ENCODE results near the gene SORBS1. TPM values are rescaled to one million over a fixed set of nuclear protein-coding genes. Genes with fewer than 3 reads are reported as not detected.

Gene SORBS1
- total and polyA plus RNA-seq, 9 of the 15 experiments (the other 6 are each of a cell fraction or from before 2014, with no cell fraction given) = 2.0 to 13.3 (median 6.5) TPM

- Histone ChIP-seq H3K9me1 (ENCODE audit: control insufficient read depth, insufficient read depth, low read length) (no peaks in the 10 kb centered on the region), H3K79me2 (ENCODE audit: control insufficient read depth, insufficient read depth, low read length) (no peaks in the 10 kb centered on the region), H3K4me2 (ENCODE audit: insufficient read depth, low read length) (no peak overlapping the region), H2AFZ (ENCODE audit: low read depth, low read length) (no peak overlapping the region), H3K9me3 (replicated peaks; ENCODE audit: control insufficient read depth, insufficient read depth, low read depth, low read length) (no peaks in the 10 kb centered on the region), H3K27ac (ENCODE audit: extremely low read depth, low read depth, low read length) (no peak overlapping the region), H3K36me3 (ENCODE audit: control insufficient read depth, insufficient read depth, low read length) (no peaks in the 10 kb centered on the region), H4K20me1 (replicated peaks; ENCODE audit: control insufficient read depth, insufficient read depth, low read length) (no peaks in the 10 kb centered on the region), H3K9ac (ENCODE audit: insufficient read depth in 1 of 2, low read depth in 2 of 2, low read length in 2 of 2) (no peak overlapping the region), H3K27me3 (ENCODE audit: control insufficient read depth in 2 of 2, insufficient read depth in 2 of 2, low read length in 2 of 2) (no peaks in the 10 kb centered on the region), H3K4me1 (replicated peaks in 1 of 2; ENCODE audit: control insufficient read depth in 2 of 2, insufficient read depth in 2 of 2, low read length in 2 of 2) (peaks cover 3 to 12% of the 10 kb centered on the region in 2 experiments; a peak in 3 of 5 replicates), H3K4me3 (no peak overlapping the region)
- ATAC-seq (no peak), DNase-seq (ENCODE audit: extremely low read depth in 1 of 4, low spot score in 3 of 4) (no peak), FAIRE-seq (no peak)
- TF ChIP-seq WHSC1 (IDR thresholded peaks at IDR 0.05; ENCODE audit: low read length) (no peak), GTF2F1 (IDR thresholded peaks at IDR 0.05; ENCODE audit: low read depth, low read length) (no peak), TARDBP (IDR thresholded peaks at IDR 0.05) (no peak), SMAD1 (IDR thresholded peaks at IDR 0.05; ENCODE audit: low read depth, low read length, partially characterized antibody) (no peak), SREBF2 (CRISPR knock-in tag; IDR thresholded peaks at IDR 0.05) (no peak), TAF7 (tag; IDR thresholded peaks at IDR 0.05) (no peak), NR4A1 (CRISPR knock-in tag; IDR thresholded peaks at IDR 0.05) (no peak), NR4A1 (tag; IDR thresholded peaks at IDR 0.05) (no peak), CGGBP1 (CRISPR knock-in tag; IDR thresholded peaks at IDR 0.05) (no peak), ZNF668 (CRISPR knock-in tag; IDR thresholded peaks at IDR 0.05) (no peak)
- TF ChIP-seq, protein P1, sequence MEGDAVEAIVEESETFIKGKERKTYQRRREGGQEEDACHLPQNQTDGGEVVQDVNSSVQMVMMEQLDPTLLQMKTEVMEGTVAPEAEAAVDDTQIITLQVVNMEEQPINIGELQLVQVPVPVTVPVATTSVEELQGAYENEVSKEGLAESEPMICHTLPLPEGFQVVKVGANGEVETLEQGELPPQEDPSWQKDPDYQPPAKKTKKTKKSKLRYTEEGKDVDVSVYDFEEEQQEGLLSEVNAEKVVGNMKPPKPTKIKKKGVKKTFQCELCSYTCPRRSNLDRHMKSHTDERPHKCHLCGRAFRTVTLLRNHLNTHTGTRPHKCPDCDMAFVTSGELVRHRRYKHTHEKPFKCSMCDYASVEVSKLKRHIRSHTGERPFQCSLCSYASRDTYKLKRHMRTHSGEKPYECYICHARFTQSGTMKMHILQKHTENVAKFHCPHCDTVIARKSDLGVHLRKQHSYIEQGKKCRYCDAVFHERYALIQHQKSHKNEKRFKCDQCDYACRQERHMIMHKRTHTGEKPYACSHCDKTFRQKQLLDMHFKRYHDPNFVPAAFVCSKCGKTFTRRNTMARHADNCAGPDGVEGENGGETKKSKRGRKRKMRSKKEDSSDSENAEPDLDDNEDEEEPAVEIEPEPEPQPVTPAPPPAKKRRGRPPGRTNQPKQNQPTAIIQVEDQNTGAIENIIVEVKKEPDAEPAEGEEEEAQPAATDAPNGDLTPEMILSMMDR (IDR thresholded peaks at IDR 0.05 in 2 of 3, conservative IDR thresholded peaks at IDR 0.05 in 1 of 3; ENCODE audit: insufficient read depth in 2 of 3, low read depth in 1 of 3, low read length in 3 of 3) = no peak
- TF ChIP-seq, protein P2, sequence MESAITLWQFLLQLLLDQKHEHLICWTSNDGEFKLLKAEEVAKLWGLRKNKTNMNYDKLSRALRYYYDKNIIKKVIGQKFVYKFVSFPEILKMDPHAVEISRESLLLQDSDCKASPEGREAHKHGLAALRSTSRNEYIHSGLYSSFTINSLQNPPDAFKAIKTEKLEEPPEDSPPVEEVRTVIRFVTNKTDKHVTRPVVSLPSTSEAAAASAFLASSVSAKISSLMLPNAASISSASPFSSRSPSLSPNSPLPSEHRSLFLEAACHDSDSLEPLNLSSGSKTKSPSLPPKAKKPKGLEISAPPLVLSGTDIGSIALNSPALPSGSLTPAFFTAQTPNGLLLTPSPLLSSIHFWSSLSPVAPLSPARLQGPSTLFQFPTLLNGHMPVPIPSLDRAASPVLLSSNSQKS (CRISPR knock-in tag; IDR thresholded peaks at IDR 0.05) = no peak
- BruUV-seq (replicated peaks) = no TSS peak
- intact Hi-C loops (cut with micrococcal nuclease) (no loop called here), in situ Hi-C loops (cut with MboI) (no loop called here)
- ChIA-PET POLR2A (interaction anchor here (0.9 kb wide), 1 partner anchor 15 kb away, joined by 3 read pairs; no protein-coding TSS in a partner anchor), CTCF (ENCODE audit: low intra/inter-chr PET ratio) (no interaction called here)
These were observed 241.9 kb downstream of the SORBS1 start for GRCh38 chr10:95319239-95319638.
